ENCODE measurements around the gene ARSK. TPM values are rescaled to one million over a fixed set of nuclear protein-coding genes. Genes with fewer than 3 reads are reported as not detected.

Gene ARSK
- total RNA-seq, 1 experiment from 2014 or later, result 3.6 TPM

GRCh38 chr5:95555553-95555952 lies 652 bp downstream of the ARSK start:
- no TSS peak for BruUV-seq (replicated peaks)
- peak overlapping the region; percentile 88 for H3K4me3 Mint-ChIP-seq (ENCODE audit: unreplicated experiment)
- intact Hi-C loops (cut with micrococcal nuclease), result loop anchor here (1.0 to 2.0 kb wide), 3 partner anchors 61 to 291 kb away; no protein-coding TSS in a partner anchor
- no peak for TF ChIP-seq CTCF (IDR thresholded peaks at IDR 0.05; ENCODE audit: unreplicated experiment)
- H3K27ac Mint-ChIP-seq (ENCODE audit: low read depth, unreplicated experiment), result peak overlapping the region; percentile 74
- H3K36me3 Mint-ChIP-seq (ENCODE audit: insufficient read depth, unreplicated experiment), result peaks cover 26% of the 10 kb centered on the region
- ChIA-PET POLR2A (interaction anchor here (0.6 to 3.0 kb wide), 18 partner anchors 9 to 474 kb away, joined by 3 to 17 read pairs (median 4); partner anchors contain the start of genes GLRX, RFESD and RHOBTB3), CTCF (interaction anchor here (0.6 to 1.8 kb wide), 5 partner anchors 76 to 124 kb away, joined by 3 to 7 read pairs (median 5); partner anchors contain the start of gene RFESD)
- H3K4me1 Mint-ChIP-seq (ENCODE audit: insufficient read depth, unreplicated experiment), result peaks cover 26% of the 10 kb centered on the region
- H3K27me3 Mint-ChIP-seq (ENCODE audit: insufficient read depth, unreplicated experiment), result no peaks in the 10 kb centered on the region
- no peaks in the 10 kb centered on the region for H3K9me3 Mint-ChIP-seq (ENCODE audit: unreplicated experiment)
- DNase-seq (ENCODE audit: unreplicated experiment), result no peak

- BruUV-seq (replicated peaks), result no TSS peak
- Mint-ChIP-seq H3K27ac (ENCODE audit: low read depth, unreplicated experiment) (no peak overlapping the region), H3K36me3 (ENCODE audit: insufficient read depth, unreplicated experiment) (peaks cover 15% of the 10 kb centered on the region), H3K9me3 (ENCODE audit: unreplicated experiment) (no peaks in the 10 kb centered on the region), H3K27me3 (ENCODE audit: insufficient read depth, unreplicated experiment) (no peaks in the 10 kb centered on the region), H3K4me3 (ENCODE audit: unreplicated experiment) (no peak overlapping the region), H3K4me1 (ENCODE audit: insufficient read depth, unreplicated experiment) (peaks cover 9% of the 10 kb centered on the region)
- intact Hi-C loops (cut with micrococcal nuclease), result no loop called here
- POLR2A ChIA-PET, result no interaction called here
- no peak for DNase-seq (ENCODE audit: unreplicated experiment)
- no peak for TF ChIP-seq CTCF (IDR thresholded peaks at IDR 0.05; ENCODE audit: unreplicated experiment)
- CTCF ChIA-PET, result interaction anchor here (0.7 kb wide), 1 partner anchor 293 kb away, joined by 3 read pairs; no protein-coding TSS in a partner anchor
These were observed 2.9 kb downstream of the ARSK start for GRCh38 chr5:95557841-95558240.

- intact Hi-C loops (cut with micrococcal nuclease), result no loop called here
- Mint-ChIP-seq H3K27me3 (ENCODE audit: insufficient read depth, unreplicated experiment) (no peaks in the 10 kb centered on the region), H3K36me3 (ENCODE audit: insufficient read depth, unreplicated experiment) (no peaks in the 10 kb centered on the region), H3K27ac (ENCODE audit: low read depth, unreplicated experiment) (no peak overlapping the region), H3K4me3 (ENCODE audit: unreplicated experiment) (no peak overlapping the region), H3K4me1 (ENCODE audit: insufficient read depth, unreplicated experiment) (peaks cover 6% of the 10 kb centered on the region), H3K9me3 (ENCODE audit: unreplicated experiment) (no peaks in the 10 kb centered on the region)
- DNase-seq (ENCODE audit: unreplicated experiment), result no peak
- ChIA-PET POLR2A (no interaction called here), CTCF (interaction anchor here (0.6 kb wide), 1 partner anchor 60 kb away, joined by 3 read pairs; no protein-coding TSS in a partner anchor)
- TF ChIP-seq CTCF (IDR thresholded peaks at IDR 0.05; ENCODE audit: unreplicated experiment), result no peak
- BruUV-seq (replicated peaks), result no TSS peak
These were observed 7.4 kb downstream of the ARSK start for GRCh38 chr5:95562282-95562681.

GRCh38 chr5:95563367-95563766 lies 8.5 kb downstream of the ARSK start:
- Mint-ChIP-seq H3K36me3 (ENCODE audit: insufficient read depth, unreplicated experiment) (no peaks in the 10 kb centered on the region), H3K27ac (ENCODE audit: low read depth, unreplicated experiment) (no peak overlapping the region), H3K9me3 (ENCODE audit: unreplicated experiment) (no peaks in the 10 kb centered on the region), H3K4me1 (ENCODE audit: insufficient read depth, unreplicated experiment) (peaks cover 6% of the 10 kb centered on the region), H3K4me3 (ENCODE audit: unreplicated experiment) (no peak overlapping the region), H3K27me3 (ENCODE audit: insufficient read depth, unreplicated experiment) (no peaks in the 10 kb centered on the region)
- no TSS peak for BruUV-seq (replicated peaks)
- TF ChIP-seq CTCF (IDR thresholded peaks at IDR 0.05; ENCODE audit: unreplicated experiment), result no peak
- CTCF ChIA-PET, result no interaction called here
- DNase-seq (ENCODE audit: unreplicated experiment), result no peak
- POLR2A ChIA-PET, result no interaction called here
- intact Hi-C loops (cut with micrococcal nuclease), result no loop called here

Measured in MCF 10A (cell line).